NCI-H2029 (cell line): ENCODE measurements around the gene XPNPEP1.

Source experiments
- DNase-seq: peaks from one replicate; lab custom pipeline; 2025; lab: John Stamatoyannopoulos, UW

Gene XPNPEP1

DNA sequence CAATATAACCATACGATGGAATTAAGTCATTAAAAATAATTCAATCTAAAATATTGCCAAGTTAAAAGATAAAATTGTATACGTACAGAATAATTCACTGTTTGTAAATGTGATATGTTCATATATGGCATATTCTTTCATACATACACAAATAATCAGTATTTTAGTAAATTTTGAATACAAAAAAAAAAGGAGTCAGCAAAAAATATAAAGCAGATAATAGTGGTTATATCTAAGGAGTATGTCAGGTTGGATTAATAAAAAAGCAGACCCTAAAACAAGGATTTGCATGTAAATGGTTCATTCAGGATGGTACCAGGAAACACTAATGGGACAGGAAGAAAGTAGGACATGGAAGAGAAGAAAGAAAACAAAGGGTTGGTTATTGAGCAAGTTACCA is 59.5 kb downstream of the XPNPEP1 start:
- no peak for DNase-seq

DNA sequence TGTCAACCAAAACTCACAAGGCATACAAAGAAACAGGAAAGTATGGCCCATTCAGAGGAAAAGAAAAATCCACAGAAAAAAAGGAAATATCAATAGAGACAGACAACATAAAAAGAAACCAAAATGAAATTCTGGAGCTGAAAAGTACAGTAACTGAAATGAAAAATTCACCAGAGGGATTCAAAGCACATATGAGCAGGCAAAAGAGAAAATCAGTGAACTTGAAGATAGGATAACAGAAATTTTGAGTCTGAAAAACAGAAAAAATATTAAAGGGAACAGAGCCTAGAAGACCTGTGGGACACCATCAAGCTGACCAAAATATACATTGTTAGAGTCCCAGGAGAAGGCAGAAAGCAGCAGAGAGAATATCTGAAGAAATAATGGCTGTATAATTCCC is 60.6 kb downstream of the XPNPEP1 start:
- no peak for DNase-seq

DNA sequence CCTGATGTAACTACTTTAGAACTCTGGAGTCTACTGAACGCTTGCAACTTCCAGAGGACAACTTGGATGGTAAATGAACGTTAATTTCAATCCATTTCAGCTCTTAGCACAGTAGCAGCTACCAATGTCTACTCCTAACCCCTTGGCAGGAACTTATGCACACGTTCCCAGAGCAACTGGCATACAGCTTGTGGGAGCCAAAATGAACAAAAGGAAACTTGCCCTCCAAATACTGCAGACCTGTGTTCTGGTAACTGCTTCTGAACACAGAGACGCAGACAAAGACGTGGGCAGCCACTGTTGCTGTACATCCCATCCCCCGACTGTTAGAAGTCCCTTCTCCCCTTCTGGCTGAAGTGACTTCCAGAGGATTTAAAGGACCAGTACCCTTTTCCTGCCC is 61.3 kb downstream of the XPNPEP1 start:
- no peak for DNase-seq

DNA sequence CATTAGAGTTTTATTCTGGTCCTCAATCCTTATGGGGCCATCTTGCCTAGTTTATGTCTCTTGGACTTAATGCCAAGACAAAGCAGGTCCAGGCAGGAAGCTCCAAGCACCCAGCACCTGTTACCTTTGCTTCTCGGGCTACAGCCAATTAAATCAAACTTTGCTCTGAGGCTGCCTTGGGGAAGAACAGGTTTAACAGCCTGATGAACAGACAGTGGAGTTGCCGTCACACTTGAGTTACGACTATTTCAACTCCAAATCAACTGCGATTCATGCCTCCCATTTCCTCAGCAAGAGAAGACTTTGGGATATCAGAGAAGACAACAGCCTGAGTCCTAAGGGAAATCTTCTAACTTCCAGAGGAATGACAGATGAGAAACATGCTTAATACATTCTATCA is 62.2 kb downstream of the XPNPEP1 start:
- DNase-seq = no peak

DNA sequence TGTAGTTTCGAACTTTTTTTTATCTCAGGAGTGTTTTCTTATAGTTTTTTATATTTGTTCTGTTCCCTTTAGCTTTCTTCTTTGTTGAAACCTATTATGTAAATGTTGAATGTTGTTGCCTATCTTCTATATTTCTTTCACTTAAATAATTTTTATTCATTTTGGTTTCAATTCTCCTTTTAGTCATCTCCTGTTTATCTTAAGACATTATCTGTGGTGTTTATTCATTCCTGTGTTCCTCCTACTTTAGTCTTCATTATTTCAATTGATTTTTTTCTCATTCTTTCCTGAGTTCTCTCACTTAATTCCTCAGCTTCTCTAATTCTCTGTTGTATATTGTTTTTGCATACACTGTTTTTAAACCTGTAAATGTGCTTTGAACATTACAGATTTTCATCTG is 64.1 kb downstream of the XPNPEP1 start:
- no peak for DNase-seq

DNA sequence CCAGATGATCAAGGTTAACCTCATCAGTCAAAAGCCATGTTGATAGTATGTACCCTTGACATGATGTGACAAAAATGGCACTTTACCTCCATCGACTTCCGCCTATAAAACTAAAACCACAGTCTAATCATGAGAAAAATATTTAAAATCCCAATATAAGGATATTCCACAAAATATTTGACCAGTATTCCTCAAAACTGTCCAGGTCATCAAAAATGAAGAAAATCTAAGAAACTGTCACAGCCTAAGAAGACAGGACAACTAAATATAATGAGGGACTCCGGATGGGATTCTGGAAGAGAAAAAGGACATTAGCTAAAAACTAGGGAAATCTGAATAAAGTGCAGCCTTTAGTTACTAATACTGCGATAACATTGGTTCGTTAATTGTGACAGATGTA is 67.6 kb downstream of the XPNPEP1 start:
- no peak for DNase-seq

DNA sequence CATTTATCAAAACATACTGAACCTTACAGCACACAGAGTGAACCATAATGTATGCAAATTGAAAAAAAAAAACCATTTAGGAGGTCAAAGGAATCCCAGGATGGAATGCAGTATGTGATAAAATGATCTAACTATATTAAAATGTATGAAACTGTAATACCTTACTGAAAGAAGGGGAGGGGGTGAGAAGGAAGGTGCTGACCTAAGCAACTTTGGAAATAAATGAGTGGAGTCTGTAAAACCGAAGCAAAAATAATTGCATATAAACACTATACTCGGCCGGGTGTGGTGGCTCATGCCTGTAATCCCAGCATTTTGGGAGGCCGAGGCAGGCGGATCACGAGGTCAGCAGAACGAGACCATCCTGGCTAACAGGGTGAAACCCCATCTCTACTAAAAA is 69.4 kb downstream of the XPNPEP1 start:
- DNase-seq = no peak

DNA sequence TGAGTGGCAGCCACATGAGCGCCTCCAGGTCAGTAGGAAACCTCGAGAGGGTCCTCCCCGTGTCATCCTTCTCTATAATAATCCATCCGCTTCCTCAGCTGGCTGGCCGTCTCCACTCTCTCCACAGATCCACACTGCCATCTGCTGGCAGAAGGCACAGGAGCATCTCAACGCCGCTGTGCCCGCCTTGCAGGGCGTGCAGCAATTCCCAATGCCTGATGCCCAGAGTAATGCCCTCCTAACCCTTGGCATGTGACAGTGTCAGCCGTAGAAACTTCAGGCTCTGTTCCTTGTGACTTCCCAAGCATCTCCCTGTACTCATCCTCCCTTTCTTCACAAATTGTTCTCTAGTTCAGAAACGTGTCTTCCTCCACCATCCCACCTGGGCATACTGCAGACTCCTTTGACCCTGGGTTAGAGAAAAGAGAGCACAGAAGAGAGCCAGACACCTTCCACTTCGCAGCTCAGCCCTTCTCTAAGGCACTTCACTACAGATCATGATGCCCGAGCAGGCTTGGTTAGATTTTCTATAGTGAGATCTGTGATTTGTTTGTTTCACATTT is 70.8 kb downstream of the XPNPEP1 start:
- DNase-seq = peak; percentile 26

DNA sequence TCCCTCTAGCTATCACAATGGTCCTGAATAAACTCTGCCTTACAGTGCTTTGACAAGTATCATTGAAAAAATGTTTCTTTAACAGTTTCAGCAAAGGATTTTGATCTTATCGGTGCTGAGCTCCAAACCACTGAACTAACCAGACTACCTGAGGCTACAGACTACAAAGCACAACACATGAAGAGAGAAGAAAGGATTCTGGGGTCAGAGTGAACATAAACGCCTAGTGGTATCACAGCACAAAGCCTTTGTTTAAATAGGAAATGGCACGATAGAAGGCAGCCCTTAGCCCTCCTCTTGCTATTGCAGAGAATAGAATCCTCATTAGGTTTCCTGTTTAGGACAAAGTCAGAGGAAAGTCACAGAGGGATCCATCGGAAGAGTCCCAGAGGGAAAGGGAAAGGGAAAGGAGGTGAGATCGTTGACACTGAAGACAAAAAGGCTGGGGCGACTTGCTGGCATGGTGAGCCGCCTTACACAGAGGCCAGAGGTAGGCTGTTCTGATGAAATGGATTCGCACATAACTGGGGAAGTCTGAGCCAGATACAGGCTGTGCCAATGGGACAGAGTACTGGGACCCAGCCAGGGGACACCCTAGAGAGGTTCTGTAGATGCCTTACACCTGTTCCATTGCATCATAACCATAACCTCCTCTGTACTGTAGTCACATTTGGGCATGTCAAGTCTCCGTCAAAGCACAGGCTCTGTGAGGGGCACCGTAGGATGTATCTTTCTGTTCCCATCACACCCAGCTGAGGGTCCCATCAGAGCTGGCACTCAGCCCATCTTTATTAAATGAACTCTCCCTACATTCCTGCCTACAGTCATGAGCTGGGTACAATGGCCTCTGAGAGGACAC is 71.5 kb downstream of the XPNPEP1 start:
- no peak for DNase-seq

DNA sequence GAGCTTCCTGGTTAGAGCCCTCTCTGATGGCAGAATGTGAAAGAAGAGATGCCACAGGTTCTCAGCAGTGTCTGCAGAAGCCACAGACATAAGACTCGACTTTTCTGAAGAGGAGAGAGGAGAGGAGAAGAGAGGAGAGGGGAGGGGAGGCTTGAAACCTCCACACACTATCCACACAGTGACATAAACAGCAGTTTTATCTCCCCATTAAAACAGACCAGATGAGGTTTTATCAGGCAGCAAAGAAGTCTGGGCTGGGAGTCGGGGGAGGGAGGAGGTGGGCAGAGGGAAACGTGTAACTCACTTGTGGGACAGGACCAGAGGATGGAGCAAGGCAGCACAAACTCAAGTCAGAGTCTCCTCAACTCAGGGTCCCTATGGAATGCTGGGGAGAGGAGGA is 76.5 kb downstream of the XPNPEP1 start:
- no peak for DNase-seq

DNA sequence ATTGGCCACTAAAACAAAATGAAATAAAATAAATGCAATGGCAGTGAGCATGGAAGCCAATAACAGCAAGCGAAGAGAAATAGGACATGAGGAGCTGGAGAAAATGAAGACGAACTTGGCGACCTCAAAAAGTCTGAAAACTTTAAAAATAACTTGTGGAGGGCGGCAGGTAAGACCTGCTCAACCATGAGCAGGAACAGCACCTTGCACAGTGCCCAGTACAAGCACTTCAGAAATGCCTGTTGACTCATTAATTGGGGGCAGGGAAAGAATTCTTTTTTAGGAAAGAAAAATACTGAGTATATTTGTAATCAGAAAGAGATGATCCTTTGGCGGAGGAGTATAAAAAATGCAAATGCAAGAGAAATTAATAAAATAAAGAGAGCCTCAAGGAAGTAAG is 78.0 kb downstream of the XPNPEP1 start:
- DNase-seq = no peak

DNA sequence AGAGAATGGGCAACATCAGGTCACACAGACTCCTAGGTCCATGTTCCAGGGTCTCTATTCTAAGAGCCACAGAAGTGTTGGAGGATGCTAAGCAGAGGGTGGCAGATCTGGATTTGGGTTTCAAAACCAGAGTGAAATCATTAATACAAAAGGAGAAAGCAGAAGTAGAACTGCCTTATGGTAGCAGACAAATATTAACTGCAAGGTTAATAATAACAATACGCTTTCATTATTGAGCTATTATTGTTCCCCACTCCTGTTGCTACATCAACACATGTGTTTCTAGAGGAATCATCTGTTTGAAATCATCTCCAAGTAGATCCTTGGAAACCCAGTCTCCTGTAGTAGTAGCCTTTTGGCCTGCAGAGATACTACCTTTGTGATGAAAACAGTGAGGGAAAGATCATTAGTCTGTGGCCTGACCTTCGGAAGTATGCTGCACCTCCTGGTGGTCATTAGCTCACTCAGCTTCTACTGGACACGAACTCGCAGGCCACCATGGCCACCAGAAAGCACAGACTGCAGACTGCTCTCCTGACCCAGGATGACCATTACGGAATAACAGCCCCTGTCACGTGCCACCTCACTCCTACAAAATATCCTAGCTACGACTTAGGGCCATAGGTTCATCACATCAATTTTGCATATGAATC is 84.6 kb downstream of the XPNPEP1 start:
- no peak for DNase-seq

DNA sequence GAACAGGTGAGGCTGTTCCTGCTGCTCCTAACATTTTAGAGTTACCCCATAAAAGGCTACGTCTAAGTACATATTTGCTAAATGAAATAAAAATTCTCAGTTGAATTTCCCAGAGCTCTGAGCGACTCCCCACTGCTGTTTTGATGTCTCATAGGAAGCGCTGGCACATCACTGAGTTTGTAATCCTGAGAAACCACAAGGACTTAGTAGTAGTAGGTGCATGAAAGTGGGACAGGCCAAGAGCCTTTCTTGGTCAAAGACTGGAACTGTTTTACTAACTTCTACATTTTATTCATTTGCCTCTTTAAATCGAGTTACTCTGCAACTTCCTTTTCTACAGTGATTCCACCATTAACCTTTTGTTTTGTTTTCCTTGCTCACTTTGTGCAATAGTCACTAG is 85.9 kb downstream of the XPNPEP1 start:
- DNase-seq = no peak

DNA sequence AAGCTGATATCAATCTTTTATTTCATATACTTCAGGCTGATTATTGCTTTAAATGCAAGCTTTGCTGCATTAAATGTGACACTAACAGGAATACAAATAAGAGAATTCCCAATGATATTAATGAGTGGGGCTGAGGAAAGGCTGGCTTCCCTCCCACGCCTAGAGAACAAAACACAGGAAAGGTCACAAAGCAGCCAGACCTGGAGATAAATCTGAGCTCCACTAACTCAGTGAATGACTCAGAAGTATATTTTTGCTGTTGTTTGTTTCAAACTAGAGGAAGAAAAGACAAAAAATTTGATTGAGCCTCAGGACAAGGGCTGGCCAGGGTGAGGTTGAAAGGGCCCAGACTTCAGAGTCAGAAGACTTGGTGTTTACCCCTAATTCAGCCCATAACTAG is 88.1 kb downstream of the XPNPEP1 start:
- no peak for DNase-seq

DNA sequence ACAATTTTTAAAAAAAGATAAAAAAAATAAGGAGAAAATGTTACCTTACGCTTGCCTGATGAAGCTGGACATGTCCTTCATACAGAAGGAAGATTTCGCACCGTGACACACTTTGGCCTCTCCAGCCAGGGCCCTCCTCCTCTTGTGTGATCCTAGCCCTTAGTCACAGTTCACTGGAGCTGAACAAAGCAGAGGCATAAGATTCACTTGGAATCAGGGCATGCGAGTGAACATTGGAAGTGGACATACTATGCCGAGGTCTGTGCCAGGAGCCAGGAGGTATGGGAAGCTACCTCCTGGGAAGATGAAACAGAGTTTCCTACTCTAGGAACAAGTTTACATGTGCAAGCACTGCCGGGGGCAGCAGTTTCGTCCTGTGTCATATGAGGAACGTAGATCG is 91.5 kb downstream of the XPNPEP1 start:
- DNase-seq = no peak

DNA sequence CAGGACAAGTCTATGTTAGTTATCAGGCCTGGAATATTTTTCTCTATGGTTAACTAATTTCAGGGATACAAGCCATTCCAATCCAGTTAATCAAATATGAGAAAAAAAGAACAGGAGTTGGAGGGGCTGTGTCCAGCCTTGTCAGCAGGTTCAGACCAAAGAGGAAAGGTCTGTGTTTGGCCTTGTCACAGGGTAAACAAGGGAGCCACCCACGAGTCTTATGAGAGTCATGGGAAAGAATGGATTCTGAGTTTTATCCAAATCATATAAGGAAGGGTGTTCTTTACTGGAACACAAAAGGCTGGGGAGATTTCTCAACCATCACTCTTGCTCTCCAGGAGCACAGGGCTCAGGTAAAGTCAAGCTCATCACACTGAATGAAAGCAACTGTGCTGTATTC is 99.1 kb downstream of the XPNPEP1 start:
- no peak for DNase-seq

DNA sequence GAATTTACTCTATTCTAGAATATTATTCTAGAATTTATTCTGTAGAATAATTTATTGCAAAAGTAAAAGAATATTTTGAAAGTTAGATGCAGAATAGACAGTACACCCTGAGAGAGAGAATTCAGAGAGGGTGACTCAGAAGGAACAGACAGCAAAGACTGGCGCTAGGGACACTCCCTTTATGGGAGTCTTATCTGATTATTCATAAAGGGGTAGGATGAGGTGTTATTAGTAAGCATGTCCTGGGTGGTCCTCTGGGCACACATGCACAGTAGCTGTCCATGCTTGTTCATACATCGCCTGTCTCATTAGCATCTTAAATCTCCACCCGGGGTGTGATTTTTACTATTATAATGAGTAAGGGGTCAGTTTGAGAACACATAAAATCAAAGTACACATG is 100.1 kb downstream of the XPNPEP1 start:
- no peak for DNase-seq

DNA sequence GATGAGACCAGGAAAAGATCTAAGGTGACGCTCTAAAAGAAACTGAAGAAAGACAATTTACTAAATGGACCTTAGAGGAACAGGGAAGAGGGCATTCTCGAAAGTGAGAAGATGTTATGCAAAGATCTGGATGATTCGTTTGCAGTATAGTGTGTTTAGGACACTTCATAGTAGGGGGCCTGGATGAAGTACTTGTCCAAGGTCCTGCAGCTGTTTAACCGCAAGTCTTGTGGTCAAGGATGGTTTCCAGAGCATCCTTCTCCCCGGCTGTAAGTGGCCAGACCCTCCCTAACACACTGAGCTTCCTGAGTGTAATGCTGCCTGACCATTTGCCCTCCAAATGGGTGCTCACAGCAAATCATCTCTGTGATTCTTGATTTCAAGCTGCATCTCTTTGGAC is 101.6 kb downstream of the XPNPEP1 start:
- DNase-seq = no peak

DNA sequence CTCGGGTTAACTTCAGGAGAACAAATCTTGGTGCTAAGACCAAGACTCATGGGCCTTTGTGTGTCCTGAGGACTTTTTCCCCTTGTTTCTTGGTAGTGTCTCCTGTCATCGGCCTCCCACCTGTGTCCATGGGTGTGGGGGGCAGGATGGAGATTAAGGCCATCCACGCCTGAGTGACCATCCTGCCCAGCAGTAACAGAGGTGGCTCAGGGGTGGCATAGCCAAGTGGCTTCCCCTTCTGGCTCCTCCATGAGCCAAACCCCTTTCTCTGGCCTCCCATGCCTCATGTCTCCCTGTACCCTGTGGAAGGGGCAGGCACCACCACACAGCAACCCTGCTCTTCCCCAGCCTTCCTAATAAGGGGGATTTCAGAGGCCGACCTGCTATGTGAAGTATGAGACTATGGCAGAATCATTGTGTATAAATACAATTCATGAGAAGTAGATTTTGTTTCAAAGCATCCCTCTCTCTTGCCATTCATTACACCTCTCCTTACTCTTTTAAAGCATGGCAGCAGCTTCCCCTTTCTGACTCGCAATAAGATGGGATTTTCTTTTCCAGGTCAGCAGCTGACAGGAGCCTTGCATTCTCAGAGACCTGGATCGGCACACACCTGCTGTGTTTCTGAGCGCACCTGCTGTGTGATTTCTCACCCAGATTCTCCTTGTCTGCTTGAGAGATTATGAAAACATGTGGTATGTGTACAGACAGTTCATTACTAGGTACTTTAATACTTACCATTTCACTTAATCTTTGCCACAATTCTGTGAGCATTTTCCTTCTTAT is 102.5 kb downstream of the XPNPEP1 start:
- DNase-seq = no peak

DNA sequence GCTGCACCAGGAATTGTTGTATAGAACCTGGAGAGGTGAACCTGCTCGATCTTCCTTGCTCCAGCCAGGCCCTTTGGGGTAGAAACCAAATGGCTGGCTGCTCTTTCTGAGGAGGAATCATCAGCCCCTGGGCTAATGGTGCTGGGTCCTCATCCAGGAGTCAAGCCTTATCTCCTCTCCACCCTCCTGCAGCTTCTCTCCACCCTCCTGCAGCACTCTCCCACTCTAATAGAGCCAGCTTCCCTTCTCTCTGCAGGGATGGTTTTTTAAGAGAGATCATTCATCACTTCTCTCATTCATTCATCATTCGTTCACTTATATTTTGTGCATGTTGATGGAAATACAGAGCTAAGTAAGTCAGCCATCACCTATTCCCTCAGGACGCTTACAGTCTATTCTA is 103.5 kb downstream of the XPNPEP1 start:
- DNase-seq = no peak
